Calu3 (cell line): ENCODE measurements around the gene BEGAIN. TPM values are rescaled to one million over a fixed set of nuclear protein-coding genes. Genes with fewer than 3 reads are reported as not detected.

Source experiments
- BruUV-seq: library from RNA; stranded (reverse); fragments of 400-500 nt; replicated peaks from 2 replicates; lab custom pipeline; 2021; lab: Mats Ljungman, UMichigan
- CTCF ChIA-PET: fragments of 300-600 bp; sonication (Branson Sonifier 250); formaldehyde crosslinking; loops from one replicate; lab custom pipeline; 2022; ENCODE audit warnings: antibody characterized with exemption; lab: Charles Lee
- DNase-seq: peaks from one replicate; pipeline ENCODE4 v3.0.0; 2022
- H3K27ac Mint-ChIP-seq: one replicate; pipeline ENCODE4 v1.8.0; 2022; ENCODE audit warnings: mixed read lengths; ENCODE audit not compliant: unreplicated experiment
- H3K27me3 Mint-ChIP-seq: one replicate; pipeline ENCODE4 v1.8.0; 2022; ENCODE audit warnings: mixed read lengths; ENCODE audit not compliant: unreplicated experiment
- H3K36me3 Mint-ChIP-seq: one replicate; pipeline ENCODE4 v1.8.0; 2022; ENCODE audit warnings: mild to moderate bottlenecking, moderate library complexity, mixed read lengths; ENCODE audit not compliant: insufficient read depth, unreplicated experiment
- H3K4me1 Mint-ChIP-seq: one replicate; pipeline ENCODE4 v1.8.0; 2022; ENCODE audit warnings: mild to moderate bottlenecking, low read depth, mixed read lengths; ENCODE audit not compliant: unreplicated experiment
- H3K4me3 Mint-ChIP-seq: one replicate; pipeline ENCODE4 v1.8.0; 2022; ENCODE audit warnings: mild to moderate bottlenecking, low read depth, moderate library complexity, mixed read lengths; ENCODE audit not compliant: unreplicated experiment
- H3K9me3 Mint-ChIP-seq: one replicate; pipeline ENCODE4 v1.8.0; 2022; ENCODE audit warnings: low read depth, mixed read lengths; ENCODE audit not compliant: unreplicated experiment
- CTCF ChIP-seq: fragments of 200-600 bp; IDR thresholded peaks from one replicate; pipeline ENCODE4 v1.8.0; 2022; ENCODE audit warnings: antibody characterized with exemption; ENCODE audit not compliant: unreplicated experiment
- intact Hi-C: fragments of 100-400 bp; cut with micrococcal nuclease; formaldehyde crosslinking; loops from one replicate; pipeline ENCODE4 v1.10.0; 2022; ENCODE audit not compliant: unreplicated experiment
- total RNA-seq: library from RNA; stranded (reverse); gene quantifications from 2 replicates; pipeline ENCODE4 v1.2.3, GENCODE V29; 2022

The BEGAIN gene
- total RNA-seq, 1 experiment from 2014 or later: 0.26 TPM

- no peak for TF ChIP-seq CTCF
- H3K4me1 Mint-ChIP-seq: no peaks in the 10 kb centered on the region
- no TSS peak for BruUV-seq
- H3K27ac Mint-ChIP-seq: no peak overlapping the region
- CTCF ChIA-PET: interaction anchor here (0.6 kb wide), 1 partner anchor 15 kb away, joined by 3 read pairs; no protein-coding TSS in a partner anchor
- intact Hi-C loops: no loop called here
- H3K36me3 Mint-ChIP-seq: peaks cover 5% of the 10 kb centered on the region
- peaks cover 64% of the 10 kb centered on the region for H3K27me3 Mint-ChIP-seq
- H3K9me3 Mint-ChIP-seq: no peaks in the 10 kb centered on the region
- H3K4me3 Mint-ChIP-seq: no peak overlapping the region
- DNase-seq: no peak
Observed at GRCh38 chr14:100569734-100570286, 17.4 kb downstream of the BEGAIN start.

- H3K4me3 Mint-ChIP-seq: no peak overlapping the region
- CTCF ChIA-PET: interaction anchor here (0.6 kb wide), 1 partner anchor 15 kb away, joined by 3 read pairs; no protein-coding TSS in a partner anchor
- peaks cover 5% of the 10 kb centered on the region for H3K36me3 Mint-ChIP-seq
- no peak for DNase-seq
- H3K27me3 Mint-ChIP-seq: peaks cover 71% of the 10 kb centered on the region
- TF ChIP-seq CTCF: no peak
- no peaks in the 10 kb centered on the region for H3K9me3 Mint-ChIP-seq
- BruUV-seq: no TSS peak
- H3K27ac Mint-ChIP-seq: no peak overlapping the region
- H3K4me1 Mint-ChIP-seq: no peaks in the 10 kb centered on the region
- intact Hi-C loops: no loop called here
Observed at GRCh38 chr14:100568998-100569733, 18.1 kb downstream of the BEGAIN start.

GRCh38 chr14:100568164-100568997 lies 18.8 kb downstream of the BEGAIN start:
- Mint-ChIP-seq H3K36me3 (peaks cover 5% of the 10 kb centered on the region), H3K4me1 (no peaks in the 10 kb centered on the region), H3K4me3 (no peak overlapping the region), H3K9me3 (no peaks in the 10 kb centered on the region), H3K27ac (no peak overlapping the region), H3K27me3 (peaks cover 71% of the 10 kb centered on the region)
- no peak for DNase-seq
- TF ChIP-seq CTCF: no peak
- no TSS peak for BruUV-seq
- intact Hi-C loops: no loop called here
- CTCF ChIA-PET: no interaction called here

GRCh38 chr14:100567877-100568163 lies 19.4 kb downstream of the BEGAIN start:
- H3K27me3 Mint-ChIP-seq: peaks cover 71% of the 10 kb centered on the region
- H3K27ac Mint-ChIP-seq: no peak overlapping the region
- TF ChIP-seq CTCF: no peak
- intact Hi-C loops: no loop called here
- H3K36me3 Mint-ChIP-seq: peaks cover 5% of the 10 kb centered on the region
- H3K4me3 Mint-ChIP-seq: no peak overlapping the region
- no peak for DNase-seq
- H3K4me1 Mint-ChIP-seq: no peaks in the 10 kb centered on the region
- BruUV-seq: no TSS peak
- H3K9me3 Mint-ChIP-seq: no peaks in the 10 kb centered on the region
- CTCF ChIA-PET: no interaction called here
